HL-60 (cell line): ENCODE results near the gene DNASE1L2.

ENCODE experiments used
- DNase-seq, 2 experiments: peaks; one replicate each; pipeline ENCODE4 v3.0.0-alpha.2; 2010 to 2020; ENCODE audit warnings: low read depth in 1 of 2, low spot score in 1 of 2
- H3K27ac ChIP-seq: fragments of 250-450 bp; sonication (Bioruptor Pico); replicated peaks from 2 replicates; pipeline ENCODE4 v1.5.1; 2020; ENCODE audit warnings: mild to moderate bottlenecking, moderate library complexity
- H3K27me3 ChIP-seq: fragments of 250-450 bp; sonication (Bioruptor Pico); 2 replicates; pipeline ENCODE4 v1.5.1; 2021; ENCODE audit warnings: mild to moderate bottlenecking, moderate library complexity; ENCODE audit not compliant: insufficient read depth, poor library complexity, severe bottlenecking
- H3K4me3 ChIP-seq: replicated peaks from 2 replicates; pipeline ENCODE4 v1.5.1; 2011; ENCODE audit warnings: mild to moderate bottlenecking, control low read depth, low read length; ENCODE audit not compliant: insufficient read depth
- GABPA ChIP-seq: IDR thresholded peaks from 2 replicates; pipeline ENCODE4 v1.6.1; 2012; ENCODE audit warnings: low read depth
- POLR2AphosphoS5 ChIP-seq: IDR thresholded peaks from 2 replicates; pipeline ENCODE4 v1.6.1; 2012; ENCODE audit warnings: low read depth
- SPI1 ChIP-seq: IDR thresholded peaks from 2 replicates; pipeline ENCODE4 v1.6.1; 2012; ENCODE audit warnings: low read depth, mild to moderate bottlenecking, borderline replicate concordance
- TF ChIP-seq, protein P1 (sequence below): IDR thresholded peaks from 2 replicates; pipeline ENCODE4 v1.6.1; 2012; ENCODE audit warnings: low read depth; ENCODE audit not compliant: insufficient replicate concordance
- TF ChIP-seq, protein P2 (sequence below): IDR thresholded peaks from one replicate; pipeline ENCODE4 v1.5.1; 2011; ENCODE audit warnings: low read length, control low read depth, inconsistent platforms; ENCODE audit not compliant: insufficient read depth

Gene DNASE1L2

DNA sequence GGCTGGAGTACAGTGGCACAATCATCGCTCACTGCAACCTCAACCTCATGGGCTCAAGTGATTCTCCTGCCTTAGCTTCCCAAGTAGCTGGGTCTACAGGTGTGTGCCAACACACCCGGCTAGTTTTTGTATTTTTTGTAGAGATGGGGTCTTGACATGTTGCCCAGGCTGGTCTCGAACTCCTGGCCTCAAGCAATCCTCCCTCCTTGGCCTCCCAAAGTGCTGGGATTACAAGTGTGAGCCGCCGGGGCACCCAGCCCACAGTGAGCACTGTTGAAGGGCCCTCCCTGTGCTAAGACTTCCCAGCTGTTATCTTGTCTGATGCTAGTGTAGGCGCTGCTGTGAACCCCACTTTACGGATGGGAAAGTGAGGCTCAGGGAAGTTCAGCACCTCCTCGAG is 47.8 kb upstream of the DNASE1L2 start:
- peaks cover 3% of the 10 kb centered on the region for H3K27me3 ChIP-seq
- no peak for DNase-seq
- TF ChIP-seq POLR2AphosphoS5 (no peak), SPI1 (no peak), GABPA (no peak)
- TF ChIP-seq, protein P1, sequence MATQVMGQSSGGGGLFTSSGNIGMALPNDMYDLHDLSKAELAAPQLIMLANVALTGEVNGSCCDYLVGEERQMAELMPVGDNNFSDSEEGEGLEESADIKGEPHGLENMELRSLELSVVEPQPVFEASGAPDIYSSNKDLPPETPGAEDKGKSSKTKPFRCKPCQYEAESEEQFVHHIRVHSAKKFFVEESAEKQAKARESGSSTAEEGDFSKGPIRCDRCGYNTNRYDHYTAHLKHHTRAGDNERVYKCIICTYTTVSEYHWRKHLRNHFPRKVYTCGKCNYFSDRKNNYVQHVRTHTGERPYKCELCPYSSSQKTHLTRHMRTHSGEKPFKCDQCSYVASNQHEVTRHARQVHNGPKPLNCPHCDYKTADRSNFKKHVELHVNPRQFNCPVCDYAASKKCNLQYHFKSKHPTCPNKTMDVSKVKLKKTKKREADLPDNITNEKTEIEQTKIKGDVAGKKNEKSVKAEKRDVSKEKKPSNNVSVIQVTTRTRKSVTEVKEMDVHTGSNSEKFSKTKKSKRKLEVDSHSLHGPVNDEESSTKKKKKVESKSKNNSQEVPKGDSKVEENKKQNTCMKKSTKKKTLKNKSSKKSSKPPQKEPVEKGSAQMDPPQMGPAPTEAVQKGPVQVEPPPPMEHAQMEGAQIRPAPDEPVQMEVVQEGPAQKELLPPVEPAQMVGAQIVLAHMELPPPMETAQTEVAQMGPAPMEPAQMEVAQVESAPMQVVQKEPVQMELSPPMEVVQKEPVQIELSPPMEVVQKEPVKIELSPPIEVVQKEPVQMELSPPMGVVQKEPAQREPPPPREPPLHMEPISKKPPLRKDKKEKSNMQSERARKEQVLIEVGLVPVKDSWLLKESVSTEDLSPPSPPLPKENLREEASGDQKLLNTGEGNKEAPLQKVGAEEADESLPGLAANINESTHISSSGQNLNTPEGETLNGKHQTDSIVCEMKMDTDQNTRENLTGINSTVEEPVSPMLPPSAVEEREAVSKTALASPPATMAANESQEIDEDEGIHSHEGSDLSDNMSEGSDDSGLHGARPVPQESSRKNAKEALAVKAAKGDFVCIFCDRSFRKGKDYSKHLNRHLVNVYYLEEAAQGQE, result no peak
- TF ChIP-seq, protein P2, sequence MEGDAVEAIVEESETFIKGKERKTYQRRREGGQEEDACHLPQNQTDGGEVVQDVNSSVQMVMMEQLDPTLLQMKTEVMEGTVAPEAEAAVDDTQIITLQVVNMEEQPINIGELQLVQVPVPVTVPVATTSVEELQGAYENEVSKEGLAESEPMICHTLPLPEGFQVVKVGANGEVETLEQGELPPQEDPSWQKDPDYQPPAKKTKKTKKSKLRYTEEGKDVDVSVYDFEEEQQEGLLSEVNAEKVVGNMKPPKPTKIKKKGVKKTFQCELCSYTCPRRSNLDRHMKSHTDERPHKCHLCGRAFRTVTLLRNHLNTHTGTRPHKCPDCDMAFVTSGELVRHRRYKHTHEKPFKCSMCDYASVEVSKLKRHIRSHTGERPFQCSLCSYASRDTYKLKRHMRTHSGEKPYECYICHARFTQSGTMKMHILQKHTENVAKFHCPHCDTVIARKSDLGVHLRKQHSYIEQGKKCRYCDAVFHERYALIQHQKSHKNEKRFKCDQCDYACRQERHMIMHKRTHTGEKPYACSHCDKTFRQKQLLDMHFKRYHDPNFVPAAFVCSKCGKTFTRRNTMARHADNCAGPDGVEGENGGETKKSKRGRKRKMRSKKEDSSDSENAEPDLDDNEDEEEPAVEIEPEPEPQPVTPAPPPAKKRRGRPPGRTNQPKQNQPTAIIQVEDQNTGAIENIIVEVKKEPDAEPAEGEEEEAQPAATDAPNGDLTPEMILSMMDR, result no peak
- H3K4me3 ChIP-seq, result no peak overlapping the region
- H3K27ac ChIP-seq, result no peak overlapping the region

DNA sequence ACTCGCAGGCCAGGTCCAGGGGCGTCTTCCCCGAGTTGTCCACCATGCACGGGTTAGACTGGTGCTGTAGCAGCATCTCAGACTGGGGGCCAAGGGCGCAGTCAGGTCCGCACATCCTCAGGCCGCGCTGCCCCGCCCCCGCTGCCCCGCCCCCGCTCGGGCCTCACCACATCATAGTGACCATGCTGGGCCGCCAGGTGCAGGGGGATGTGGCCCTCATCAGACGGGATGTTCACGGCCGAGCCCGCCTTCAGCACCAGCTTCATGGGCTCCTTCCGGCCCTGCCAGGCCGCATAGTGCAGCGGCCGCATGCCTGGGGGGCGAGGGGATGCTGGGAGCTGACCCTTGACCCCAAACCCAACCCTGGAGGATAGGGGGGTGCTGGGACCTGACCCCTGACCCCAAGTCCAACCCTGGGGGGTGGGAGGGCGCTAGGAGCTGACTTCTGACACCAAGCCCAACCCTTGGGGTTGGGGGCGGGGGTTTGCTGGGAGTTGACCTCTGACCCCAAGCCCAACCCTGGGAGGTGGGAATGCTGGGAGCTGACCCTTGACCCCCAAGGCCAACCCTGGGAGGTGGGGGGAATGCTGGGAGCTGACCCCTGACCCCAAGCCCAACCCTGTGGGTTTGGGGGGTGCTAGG is 46.9 kb upstream of the DNASE1L2 start:
- no peak overlapping the region for H3K4me3 ChIP-seq
- DNase-seq, result no peak
- TF ChIP-seq GABPA (no peak), SPI1 (no peak), POLR2AphosphoS5 (no peak)
- TF ChIP-seq, protein P1, result no peak
- TF ChIP-seq, protein P2, result no peak
- no peak overlapping the region for H3K27ac ChIP-seq
- peaks cover 8% of the 10 kb centered on the region for H3K27me3 ChIP-seq

DNA sequence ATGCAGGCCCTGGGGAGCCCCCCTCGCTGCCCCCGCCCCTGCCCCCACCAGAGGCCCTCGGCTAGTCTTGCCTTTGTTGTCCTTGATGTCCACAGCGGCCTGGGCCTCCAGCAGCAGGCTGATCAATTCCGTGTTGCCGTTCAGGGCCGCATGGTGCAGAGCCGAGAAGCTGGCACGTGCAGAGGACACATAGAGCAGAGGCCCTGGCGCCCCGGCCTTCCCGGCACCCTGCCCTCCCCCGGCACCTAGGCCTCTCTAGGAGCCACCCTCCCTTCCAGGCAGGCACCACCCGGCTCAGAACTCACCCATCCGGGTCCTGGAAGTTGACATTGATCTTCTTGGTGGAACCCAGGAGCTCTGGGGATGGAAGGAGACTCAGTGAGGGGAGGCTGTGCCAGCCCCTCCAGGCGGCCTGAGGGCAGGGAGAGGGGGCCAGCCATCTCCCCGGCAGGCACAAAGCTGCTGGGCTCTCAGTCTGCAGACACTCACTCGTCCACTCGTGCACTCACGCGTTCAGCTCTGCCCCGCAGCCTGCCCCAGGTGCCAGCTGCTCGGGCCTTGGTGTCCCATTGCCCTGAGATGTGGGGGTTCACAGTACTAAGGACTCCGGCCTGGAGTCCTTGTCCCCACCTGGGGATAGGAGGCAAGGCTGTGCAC is 46.1 kb upstream of the DNASE1L2 start:
- Histone ChIP-seq H3K27me3 (peaks cover 14% of the 10 kb centered on the region), H3K27ac (no peak overlapping the region), H3K4me3 (no peak overlapping the region)
- TF ChIP-seq SPI1 (no peak), GABPA (no peak), POLR2AphosphoS5 (no peak)
- TF ChIP-seq, protein P1, result no peak
- TF ChIP-seq, protein P2, result no peak
- no peak for DNase-seq
